GM19455 (cell line): ENCODE measurements around the gene GUCA2B.

Source experiments
- ATAC-seq: cut with Tn5 transposase; IDR thresholded peaks from one replicate; pipeline ENCODE4 v1.9.1; 2021; ENCODE audit not compliant: unreplicated experiment

GUCA2B gene

DNA sequence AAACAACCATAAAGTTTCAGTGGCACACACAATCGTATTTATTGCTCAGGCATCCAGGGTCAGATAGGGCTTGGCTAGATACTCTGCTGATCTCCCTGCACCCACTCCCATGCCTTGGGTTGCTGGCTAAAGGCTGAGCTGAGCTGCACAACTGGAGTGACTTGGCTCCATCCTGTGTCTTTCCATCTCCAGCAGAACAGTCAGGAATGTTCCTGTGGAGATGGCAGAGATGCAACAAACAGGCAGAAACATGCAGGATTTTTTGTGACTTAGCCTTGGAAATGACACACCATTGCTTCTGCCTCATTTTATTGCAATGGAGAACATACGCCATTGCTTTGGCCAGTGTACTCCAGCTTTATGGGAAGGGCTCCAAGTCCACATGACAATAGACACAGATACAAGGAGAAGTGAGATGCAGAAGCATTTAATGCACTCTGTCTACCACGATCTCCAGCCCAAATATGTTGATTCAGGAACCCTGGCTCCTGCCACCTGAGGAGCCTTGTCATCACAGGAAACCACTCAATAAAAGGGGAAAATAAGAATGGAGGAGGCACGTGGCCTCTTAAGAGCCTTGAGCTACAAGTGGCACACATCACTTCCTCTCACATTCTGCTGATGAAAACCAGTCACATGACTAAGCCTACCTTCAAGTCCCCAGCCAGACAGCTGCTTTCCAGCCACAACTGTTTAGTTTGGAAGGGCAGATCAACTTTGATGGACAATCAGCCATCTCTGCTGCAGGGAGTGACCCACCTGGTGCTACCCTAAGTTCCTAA is 10.1 kb upstream of the GUCA2B start:
- no peak for ATAC-seq

DNA sequence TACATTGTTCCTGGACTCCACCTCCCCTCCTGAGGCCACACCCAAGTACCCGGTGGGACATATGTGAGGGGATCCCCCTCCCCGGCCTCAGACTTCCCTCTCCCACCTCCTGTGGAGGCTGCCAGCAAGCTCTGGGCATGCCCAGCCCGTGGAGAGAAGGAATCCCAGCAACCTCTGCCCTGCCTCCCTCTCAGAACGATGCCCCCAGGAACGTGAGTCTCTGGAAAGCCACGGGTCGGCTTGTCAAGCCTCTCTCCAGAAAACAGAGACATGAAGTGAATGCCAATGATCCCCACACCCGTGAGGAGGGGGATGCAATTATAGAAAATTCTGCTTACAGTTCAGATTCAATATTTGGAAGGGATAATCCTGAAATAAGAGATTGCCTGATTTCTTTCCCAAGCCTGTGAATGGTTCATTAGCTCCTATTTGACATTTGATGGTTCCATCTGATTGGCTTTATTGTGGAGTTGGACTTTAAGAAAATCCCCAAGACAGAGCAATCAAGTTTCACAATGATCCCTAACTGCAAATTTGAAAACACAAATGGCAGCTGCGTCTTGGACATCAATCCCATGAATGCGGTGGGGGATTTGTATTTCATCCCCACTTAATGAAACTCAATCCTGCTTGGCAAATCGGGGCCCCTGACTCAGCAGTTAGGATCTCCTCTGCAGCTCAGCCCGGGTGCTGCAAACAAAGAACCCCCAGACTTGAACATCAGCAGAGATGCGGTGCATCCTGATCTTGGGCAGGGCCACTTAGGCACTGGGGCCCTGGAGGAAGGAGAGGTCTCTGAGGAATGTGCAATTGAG is 9.1 kb upstream of the GUCA2B start:
- no peak for ATAC-seq

DNA sequence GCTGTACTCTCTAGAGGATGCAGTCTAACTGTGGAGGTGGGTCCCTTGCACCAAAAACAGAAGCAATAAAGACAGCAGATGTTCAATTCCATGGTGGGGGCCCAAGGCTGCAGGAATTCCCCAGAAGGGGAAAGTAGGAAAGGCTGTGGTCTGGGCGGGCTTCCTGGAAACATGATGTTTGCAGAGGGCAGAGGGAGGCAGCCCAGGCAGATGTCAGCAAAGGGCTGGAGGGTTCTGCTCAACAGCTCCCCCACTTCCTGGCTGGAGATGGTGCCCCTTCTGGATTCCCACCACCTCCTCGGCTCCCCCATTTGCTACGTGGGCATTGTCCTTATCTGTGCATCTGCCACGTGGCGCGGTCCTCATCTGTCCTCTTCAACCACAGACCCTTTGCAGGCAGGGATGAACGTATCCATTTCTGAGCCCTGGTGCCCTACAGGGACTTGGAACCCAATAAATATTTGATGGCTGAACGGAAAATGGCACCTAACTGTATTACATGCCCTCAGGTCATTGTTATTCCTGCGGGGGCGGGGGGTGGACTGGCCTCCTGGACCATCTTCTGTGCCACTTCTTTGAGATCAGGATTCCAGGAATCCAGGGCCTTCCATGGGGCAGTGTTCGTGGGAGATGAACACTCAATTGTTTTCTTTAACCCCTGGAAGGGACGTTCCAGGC is 8.4 kb upstream of the GUCA2B start:
- no peak for ATAC-seq

- no peak for ATAC-seq
These were observed 7.9 kb upstream of the GUCA2B start for GRCh38 chr1:42145389-42145716.

- ATAC-seq, result no peak
These were observed 7.2 kb upstream of the GUCA2B start for GRCh38 chr1:42145764-42146625.

DNA sequence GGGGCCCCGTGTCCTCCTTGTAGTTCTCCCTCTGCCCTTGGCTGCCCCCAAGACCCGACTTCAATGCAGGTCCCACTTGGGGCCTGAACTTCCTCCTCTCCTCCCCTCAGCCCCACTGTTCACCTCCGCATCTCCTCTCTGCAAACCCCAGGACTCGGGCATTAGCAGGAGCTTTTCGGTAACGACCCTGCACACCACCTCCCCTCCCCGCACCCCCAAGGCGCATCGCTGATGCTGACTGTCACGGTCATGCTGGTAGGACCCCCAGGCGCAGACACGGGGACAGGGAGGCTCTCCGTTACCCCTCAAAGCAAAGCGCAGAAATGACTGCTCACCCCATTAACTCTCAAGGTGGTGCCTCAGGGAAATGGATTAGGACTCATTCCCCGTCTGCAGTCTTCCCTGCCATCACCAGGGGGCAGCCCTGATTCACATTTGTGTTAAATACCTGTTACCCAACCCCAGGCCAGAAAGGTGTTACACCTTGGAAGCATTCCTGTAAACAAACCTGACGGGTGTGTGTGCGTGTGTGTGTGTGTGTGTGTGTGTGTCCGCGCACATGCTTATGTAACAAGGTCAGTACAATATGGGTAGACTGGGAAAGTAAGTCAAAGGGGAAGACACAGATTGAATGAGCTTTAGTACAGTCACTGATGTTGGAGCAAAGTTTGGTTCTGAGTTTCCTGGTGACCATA is 6.4 kb upstream of the GUCA2B start:
- no peak for ATAC-seq

- ATAC-seq, result no peak
These were observed 5.0 kb upstream of the GUCA2B start for GRCh38 chr1:42148166-42148565.

DNA sequence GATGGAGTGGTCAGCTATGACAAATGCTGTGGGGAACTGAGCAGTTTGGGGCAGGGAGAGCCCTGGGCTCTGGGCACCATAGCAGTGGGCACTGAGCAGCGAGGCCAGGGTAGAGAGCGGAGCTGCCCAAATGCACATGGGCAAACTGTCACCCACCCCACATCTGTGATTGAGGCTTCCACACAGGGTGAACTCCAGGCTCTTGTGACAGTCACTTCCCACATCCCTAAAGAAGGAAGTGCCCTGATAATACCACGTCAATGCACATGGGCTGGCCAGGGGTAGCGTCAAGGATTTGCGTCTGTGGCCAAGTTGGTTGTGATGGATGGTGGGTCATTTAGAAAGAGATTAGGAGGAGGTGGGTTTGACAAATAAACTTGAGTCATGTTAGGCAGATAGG is 2.6 kb upstream of the GUCA2B start:
- ATAC-seq, result no peak

DNA sequence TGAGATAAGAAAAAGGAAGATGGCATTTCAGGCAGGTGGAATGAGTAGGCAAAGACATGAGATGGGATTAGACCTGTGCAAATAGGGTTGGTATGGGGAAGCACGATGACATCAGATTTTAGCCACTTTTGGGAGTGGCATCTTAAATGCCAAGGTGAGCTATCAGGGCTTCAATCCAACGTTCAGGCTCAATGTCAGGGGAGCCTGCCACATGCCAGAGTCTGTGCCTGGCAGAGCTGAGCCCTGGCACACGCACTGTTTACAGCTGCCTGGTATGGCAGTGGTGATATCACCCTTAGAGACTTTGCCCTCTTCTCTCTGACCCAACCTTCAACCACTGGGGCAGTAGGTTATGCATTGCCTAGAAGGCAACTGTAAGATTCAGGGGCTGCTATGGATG is 1.1 kb upstream of the GUCA2B start:
- ATAC-seq, result no peak

DNA sequence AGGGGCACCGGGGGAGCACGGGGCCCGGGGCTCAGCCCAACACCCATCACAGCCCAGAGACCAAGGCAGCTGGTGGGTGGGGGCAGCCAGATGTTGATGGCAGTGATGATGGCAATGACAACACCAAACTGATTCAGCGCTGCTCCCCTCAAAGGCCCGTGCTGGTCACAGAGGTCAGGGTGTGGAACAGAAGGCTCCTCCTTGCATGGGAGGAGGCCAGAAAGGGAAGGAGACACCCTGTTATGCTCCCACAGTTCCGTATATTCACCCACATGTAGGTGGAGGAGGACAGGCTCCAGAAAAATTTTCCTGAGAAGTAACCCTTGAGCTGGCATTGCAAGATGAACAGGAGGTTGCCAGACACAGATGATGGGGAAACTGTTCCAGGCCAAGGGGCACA is 414 bp downstream of the GUCA2B start:
- no peak for ATAC-seq

DNA sequence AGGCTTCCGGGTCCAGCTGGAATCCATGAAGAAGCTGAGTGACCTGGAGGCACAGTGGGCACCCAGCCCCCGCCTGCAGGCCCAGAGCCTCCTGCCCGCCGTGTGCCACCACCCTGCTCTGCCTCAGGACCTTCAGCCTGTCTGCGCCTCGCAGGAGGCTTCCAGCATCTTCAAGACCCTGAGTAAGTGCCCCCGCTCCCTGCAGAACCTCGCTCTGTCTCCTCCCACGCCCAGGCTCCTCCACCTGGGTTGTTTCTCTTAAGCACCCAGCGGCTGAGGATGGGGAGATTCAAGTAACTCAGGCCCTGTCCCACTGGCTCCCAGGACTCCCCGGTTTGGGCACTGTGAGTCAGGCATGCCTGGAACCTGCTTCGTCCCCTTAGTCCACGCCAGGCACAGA is 1.5 kb downstream of the GUCA2B start:
- ATAC-seq, result no peak

- ATAC-seq, result no peak
These were observed 2.2 kb downstream of the GUCA2B start for GRCh38 chr1:42155362-42155761.

DNA sequence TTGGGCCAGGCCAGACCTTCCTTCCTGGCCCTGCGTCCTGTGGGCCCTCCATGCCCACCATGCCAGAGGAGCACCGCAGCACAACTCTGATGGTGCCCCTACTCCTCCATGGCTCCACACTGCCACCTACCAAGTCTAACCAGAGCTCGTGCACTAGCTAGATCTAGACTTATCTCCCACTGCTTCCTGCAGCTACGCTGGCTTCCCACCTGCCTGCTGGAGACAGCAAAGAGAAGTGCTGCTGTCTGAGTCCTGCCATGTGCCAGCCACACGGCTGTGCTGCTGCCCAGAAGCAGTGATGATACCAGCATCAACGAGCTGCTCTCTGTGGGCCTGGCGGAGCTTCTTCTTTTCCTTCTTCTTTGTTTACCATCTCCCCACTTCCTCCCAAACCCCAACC is 4.5 kb downstream of the GUCA2B start:
- no peak for ATAC-seq

DNA sequence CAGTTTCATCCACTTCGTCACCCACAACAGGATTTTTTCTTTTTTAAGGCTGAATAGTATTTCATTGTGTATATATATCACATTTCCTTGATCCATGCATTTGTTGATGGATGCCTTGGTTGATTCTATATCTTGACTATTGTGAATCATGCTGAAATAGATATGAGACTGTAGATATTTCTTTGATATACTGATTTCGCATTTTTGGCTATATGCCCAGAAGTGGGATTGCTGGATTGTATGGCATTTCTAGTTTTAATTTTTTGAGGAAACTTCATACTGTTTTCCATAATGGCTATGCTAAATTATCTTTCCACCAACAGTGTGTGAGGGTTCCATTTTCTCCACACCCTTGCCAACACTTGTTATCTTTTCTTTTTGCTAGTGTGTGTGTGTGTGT is 5.0 kb downstream of the GUCA2B start:
- ATAC-seq, result no peak

DNA sequence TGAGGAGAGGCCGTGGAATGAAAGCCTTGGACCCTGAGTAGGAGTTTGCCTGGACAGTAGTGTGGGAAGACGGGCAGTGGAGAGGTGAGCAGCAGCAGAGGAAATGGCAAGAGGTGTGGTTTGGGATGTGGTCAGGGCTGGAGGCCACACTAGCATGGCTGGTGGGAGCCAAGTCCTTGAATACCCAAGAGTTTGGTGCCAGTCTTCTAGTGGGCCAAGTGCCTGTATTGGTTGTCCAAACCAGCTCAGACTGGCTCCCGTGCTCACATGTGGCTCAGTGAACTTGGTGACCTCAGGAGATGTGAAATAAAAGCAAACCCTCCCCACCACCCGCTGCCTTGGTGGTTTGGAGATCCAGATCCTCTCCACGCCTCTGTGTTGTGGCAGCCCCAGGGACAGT is 9.0 kb downstream of the GUCA2B start:
- no peak for ATAC-seq

DNA sequence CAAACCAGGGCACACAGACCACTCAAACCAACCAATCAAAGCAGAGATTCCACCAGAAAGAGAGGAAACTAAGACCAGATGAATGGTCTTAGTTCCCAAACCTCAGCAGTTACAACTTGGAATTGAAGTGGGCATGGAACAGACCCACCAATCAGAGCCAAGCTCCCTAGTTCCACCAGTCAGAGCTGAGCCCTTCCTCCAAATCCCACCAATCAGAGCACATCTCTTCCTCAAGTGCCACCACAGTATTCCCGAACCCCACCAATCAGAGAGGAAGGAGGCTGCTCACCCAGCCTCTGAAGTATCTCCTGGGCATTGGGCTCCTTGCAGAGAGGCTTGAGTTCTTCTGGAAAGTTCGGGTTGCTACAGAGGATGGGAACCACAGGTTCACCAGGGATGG is 9.9 kb downstream of the GUCA2B start:
- no peak for ATAC-seq

DNA sequence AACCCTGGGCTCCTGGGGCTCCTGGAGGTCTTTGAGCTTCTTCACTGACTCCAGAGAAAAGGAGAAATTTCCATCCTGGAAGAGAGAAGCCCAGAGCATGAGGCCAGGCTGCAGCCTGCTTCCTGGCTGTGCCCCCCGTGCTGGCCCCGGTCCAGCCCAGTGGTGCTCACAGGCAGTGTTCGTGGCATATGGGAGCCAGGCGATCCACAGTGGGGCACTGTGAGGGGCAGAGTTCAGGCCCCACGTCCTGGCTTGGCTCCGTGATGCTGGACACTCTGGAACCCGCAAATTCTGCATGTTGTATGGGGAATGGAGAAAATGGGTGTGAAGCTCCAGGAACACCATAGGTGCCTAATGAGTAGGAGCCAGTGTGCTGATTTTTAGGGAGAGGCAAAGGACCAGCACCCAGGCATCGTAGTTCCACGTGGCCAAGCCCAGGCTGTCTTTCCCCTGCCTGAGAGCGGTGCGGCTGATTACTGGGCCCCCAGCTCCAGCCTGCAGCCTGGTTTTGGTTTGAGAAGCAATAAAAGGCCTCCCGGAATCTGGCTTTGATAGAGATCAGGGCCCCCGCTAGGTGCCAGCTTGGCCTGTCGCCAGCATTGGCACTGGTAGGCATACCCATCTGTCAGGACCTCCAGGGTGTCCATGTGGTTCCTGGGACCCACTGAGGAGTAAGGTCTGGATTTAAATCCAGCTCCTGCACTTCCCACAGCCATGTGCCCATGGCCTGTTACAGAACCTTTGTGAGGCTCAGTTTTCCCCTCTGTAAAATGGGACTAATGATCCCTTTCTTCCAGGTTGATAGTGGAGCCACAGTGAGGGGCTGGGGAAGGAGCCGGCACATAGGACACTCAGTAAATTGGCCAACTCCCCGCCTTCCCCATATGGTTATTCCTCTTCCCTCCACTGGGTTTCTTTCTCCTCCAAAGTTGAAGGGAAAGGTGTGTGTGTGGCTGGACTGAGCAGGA is 10.6 kb downstream of the GUCA2B start:
- ATAC-seq, result no peak

DNA sequence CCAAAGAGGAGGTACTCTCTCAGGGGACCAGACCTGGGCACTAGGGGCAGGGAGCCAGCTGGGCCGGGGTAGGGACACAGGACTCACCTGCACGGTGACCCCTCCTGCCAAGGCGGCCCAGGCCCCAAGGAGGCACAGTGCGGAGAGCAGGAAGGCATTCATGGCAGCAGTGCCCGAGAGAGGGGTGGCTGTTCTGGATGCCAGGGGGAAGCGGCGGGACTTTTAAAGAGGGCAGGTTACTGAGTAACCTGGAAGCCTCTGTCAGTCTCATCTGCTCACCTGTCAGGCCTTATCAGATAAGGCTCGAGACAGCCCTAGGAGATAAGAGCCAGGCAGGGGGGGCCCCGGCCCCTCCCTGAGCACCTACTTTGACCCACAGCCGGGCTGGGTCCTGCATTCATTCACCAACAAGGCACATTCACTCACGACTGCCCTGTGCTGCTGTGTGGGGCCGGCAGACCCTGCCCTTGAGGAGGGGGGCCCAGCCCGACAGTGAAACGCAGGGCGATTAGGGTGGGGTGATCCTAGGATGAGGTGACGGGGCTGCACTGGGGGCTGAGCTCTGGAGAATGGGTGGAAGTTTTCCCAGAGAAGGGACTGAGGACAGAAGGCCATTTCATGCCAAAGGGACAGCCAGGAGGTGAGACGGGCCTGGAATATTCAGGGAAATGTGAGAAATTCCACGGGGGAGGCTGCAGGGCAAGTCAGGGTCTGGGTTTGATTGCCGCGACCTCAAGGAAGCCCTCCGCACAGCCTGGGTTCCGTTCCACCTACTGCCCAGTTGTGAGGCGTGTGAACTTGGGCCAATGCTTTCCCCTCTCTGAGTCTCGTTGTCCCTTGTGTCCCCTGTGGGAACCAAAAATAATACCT is 11.6 kb downstream of the GUCA2B start, which contains the start of gene GUCA2A:
Gene GUCA2A, minus strand, starts transcription at position 195 of the 870 bp plus-strand sequence. Its CDS starts 33 bp downstream, at position 162.
- ATAC-seq, result no peak
